Stimulated activated CD8-positive, alpha-beta memory T cell treated with anti-CD3 and anti-CD28 coated beads, Interleukin-4, amount 100 ng/mL, for 24 hours (primary cell): ENCODE data around the gene TTC16.
A peak's percentile ranks its signal among the peaks of the same experiment; 100 is the strongest.
"Not testable (repeated sequence)": the region's sequence is repeated elsewhere in the genome, so short reads cannot be mapped to it uniquely, and the experiment has no call there.

ENCODE experiments used
- DNase-seq: peaks from one replicate; pipeline ENCODE4 v3.0.0-alpha.2; 2020; ENCODE audit warnings: low read depth

TTC16 gene

DNA sequence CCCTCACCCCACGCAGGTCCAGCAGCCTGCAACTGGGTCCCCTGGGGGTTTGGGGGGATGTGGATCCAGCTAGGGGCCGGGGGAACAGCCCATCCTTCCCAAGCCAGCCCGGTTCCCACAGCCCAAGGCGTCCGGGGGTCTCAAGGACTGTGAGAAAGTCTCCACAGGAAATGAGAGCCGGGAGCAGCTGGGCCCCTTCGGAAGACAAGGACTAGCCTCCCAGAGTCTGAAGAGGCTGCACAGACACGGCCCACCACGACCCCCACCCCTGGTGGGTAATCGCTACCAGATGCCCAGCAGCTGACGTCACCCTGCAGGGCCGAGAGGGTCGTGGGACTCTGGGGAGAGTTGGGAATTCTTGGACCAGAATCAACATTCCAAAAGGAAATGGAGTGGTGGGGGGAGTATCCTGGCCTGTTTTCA is 52.0 kb downstream of the TTC16 start:
- DNase-seq, result no peak

DNA sequence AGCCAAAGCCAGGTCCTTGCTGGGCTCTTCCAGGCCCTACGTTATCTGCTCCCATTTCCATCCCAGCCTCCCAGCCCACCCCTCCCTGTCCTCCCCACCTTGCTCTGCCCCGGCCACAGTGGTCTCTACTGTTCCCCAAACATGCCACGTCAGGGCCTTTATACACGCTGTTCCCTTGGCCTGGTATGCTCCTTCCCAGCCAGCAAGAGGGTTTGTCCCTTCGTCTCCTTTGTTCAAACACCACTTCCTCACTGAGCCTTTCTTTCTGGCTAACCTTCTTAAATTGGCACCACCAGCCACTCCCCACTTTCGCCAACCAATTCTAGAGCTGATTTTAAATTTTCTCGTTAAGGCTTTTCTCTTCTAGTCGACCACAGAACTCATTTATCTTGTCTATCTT is 52.8 kb downstream of the TTC16 start:
- no peak for DNase-seq

DNA sequence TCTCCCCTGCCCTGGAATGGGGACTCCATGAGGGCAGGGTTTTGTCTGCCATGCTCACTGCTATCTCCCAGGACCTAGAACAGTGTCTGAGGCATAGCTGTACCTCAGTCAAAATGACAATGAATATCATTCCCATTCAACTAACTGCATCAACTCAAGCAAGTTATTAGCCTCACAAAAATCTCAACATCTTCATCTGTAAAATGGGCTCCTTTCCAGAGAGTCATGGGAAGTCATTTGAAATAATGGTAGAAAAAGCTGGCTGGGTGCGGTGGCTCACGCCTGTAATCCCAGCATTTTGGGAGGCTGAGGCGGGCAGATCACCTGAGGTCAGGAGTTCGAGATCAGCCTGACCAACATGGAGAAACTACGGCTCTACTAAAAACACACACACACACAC is 53.2 kb downstream of the TTC16 start:
- no peak for DNase-seq

DNA sequence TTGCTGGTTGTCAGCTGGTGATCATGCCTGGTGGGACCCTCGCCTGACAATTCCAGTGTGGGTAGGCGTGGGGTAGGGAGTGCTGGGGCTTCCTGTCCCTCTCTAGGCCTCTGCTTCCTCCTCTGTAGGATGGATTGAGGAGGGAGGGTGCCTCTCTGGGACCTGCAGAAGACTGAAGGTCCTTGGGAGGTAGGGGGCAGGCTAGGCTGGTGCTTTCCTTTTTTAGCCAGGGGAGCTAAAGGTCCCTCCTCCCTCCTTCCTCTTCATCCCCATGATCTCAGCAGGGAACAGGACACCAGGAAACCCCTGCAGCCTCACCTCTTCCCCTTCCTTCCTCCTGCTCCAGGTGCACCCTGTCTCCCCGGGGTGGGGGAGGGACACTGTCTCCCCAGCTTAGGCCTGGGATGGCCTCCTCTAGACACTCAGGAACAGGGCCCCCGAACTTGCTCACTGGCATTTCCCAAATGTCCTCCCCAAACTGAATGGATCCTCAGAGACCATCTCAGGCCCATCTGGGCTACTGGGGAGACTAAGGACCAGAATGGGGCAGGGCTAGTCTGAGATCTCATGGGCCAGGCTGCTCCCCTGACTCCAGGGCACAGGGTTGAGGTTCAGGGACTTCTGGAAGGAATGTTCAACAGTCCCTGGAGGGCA is 54.2 kb downstream of the TTC16 start:
- DNase-seq, result no peak

DNA sequence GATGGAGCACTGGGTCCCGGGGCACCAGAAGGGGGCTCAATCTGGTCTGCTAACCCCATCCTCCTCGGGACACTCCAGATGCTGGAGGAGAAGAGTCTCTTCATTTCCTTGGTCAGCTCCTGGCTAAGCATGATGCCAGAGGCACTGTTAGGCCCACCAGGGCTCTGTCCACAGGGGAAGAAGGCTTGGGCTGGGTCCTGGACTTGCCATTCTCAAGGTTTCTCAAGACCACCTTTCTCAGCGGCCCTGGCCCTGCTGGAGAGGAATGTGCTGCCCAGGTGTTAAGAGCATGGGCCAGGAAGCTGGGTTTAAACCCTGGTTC is 54.7 kb downstream of the TTC16 start:
- DNase-seq, result no peak

DNA sequence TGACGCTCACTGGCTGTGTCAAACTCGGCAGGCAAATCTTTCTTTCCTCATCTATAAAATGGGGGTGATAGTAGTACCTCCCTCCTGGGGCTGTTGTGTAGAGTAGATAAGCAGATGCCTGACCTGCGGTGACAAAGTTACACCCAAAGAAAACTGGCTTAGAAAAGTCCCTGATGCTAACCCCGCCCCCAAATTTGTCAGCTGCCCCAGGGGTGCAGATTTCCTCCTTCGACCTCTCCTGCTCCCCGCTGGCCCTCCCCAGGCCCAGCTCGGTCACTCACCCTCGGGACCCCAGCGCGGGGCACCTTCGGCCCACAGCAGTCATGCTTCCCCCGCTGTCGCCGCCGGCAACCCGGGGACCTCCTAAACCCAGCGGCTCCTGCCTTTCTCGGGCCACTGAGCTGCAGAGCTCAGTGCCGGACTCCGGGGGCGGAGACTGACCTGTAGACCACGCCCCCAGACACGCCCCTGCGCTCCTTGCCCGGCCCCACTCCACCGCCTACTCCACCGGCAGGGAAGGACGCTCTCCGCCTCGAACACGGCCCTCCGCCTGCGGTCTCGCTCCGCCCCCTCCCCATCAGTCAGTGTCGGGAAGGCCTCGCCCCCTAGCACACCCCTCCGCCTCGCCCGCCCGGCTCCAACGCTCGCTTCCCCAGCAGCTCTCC is 55.2 kb downstream of the TTC16 start:
- DNase-seq, result peak; percentile 95

DNA sequence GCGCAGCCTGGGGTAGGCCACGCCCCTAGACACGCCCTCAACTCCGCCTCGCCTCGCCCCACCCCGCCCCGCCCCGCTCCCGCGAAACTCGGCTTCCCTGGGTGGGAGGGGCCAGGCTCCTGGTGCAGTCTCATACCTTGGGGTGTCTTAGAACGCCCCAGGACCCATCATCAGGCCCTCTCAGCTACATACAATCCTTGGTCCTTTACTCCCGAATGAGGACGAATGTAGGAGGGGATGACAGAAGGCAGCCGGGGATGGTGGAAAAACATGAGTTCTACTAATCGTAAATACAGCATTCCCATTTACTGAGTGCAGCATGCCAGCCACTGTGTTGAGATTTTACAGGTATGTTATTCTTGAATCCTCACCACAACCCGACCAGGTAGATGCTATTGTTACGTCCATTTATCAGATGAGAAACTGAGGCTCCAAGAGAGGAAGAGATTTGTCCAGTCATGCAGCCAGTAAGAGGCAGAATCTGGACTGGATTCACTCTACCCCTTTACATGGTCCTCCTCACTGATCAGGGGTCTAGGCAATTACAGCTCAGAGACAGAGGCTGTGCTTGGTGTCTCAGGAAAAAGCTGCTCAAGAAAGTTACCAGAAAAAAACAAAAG is 55.8 kb downstream of the TTC16 start:
- DNase-seq, result no peak

DNA sequence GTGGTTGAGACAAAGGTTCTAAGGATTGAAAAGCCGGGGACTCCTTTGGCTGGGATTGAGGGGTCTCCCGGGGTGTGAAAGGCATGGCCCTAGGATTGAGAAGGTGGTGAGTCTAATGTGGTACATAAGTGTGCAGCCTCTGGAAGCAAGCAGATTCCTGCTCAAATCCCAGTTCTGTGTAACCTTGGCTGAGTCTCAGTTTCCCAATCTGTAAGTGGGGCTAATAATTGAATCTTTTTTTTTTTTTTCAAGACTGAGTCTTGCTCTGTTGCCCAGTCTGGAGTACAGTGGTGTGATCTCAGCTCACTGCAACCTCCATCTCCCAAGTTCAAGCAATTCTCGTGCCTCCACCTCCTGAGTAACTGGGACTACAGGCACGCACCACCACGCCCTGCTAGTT is 56.7 kb downstream of the TTC16 start:
- no peak for DNase-seq

DNA sequence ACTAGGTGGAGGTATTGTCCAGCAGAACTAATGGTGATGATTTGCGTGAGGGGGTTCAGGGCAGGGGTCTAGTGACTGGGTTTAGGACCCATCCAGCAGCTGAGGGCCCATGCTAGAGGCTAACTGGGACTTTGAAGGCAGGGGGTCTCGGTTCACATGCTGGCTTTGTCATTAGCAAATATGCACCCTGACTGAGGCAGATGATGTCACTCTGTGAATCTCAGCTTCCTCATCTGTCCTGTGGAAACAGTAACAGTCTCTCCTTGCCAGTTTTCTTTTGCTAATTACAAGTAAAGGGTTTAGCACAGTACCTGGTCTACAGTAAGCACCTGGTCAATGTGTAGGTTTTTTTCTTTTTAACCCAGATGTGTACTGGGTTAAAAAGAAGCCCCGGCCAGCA is 57.4 kb downstream of the TTC16 start:
- DNase-seq, result no peak

DNA sequence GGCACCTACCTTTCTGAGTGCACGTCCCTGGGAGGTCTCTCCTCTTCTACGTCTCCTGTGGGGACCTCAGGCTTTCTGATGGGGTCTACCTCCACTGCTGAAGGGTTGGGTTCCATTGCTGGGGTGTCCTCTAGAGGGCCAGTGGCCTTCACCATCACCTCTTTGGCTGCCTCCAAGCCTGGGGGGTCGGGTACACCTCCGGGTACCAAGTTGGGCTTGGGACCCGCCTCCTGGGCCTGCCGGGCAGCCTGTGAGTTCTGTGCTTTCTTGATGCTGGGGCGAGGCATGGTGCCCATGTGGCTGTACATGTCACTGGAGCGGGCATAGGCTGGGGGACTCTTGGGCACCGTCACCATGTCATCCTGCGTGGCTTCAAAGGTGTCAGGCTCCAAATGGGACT is 58.1 kb downstream of the TTC16 start:
- no peak for DNase-seq

DNA sequence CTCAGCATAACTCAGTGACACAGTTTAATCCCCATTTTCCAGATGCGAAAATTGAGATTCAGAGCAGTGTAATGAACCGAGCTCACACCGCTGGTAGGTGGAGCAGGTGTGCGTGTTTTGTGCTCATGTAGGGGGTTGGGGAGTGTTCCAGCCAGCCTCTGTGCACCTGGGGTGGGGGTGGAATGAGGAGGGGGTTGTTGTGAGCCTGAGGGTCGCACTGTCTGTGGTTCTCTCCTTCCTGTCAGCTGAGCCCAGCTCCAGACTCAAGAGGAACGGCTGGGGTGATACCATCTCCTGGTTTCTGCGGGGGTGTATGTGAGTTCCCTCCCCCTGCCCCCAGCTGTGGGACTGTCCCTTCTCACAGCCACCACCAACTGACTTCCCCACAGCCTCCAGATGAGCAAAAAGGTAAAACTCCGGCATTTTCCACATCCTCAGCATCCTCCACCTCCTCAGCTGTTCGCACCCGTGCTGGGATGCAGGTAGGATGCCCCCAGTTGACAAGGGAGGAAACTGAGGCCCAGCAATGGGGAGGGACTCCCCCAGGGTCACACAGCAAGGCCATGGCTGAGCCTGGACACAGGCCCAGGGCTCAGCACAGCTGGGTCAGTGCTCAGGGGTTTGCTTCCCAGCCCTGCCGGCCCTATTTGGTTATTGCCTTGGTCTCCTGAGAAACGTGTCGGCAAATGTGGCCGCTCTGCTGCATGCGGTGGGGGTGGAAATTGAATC is 60.5 kb downstream of the TTC16 start:
- peak; percentile 66 for DNase-seq

DNA sequence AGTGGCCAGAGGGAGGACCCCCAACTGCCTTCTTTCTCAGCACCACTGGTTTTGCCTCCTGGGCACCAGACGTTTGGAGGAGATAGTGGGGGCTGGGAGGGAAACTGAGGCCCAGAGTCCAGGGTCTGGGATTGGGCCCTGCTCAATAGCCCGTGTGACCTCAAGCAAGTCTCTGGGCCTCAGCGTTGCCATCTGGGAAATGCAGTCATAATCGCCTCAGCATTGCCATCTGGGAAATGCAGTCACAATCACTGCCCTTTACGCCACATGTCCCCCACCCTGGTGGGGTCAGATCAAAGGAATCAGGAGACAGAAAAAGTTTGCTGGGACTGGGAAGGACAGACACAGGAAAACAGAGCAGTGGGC is 61.0 kb downstream of the TTC16 start:
- DNase-seq, result no peak

DNA sequence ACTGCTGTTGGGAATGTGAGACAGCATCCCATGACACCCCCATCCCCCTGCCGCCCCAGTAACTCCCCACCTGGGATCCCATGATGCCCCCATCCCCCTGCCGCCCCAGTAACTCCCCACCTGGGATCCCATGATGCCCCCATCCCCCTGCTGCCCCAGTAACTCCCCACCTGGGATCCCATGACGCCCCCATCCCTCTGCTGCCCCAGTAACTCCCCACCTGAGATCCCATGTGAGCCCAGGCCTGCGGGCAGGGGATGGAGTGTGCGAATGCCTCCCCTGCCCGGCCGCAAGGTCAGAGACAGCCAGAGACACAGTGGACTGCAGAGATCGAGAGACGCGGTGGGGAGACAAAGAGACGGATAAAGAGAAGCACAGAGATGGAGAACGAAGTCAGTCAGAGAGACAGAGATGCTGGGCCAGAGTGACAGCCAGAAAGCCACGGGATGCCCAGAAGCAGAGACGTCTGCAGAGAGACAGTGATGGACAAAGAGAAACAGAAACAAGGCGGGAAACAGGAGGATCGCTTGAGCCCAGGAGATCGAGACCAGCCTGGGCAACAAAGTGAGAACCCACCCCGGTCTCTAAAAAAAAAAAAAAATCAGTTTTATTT is 61.6 kb downstream of the TTC16 start:
- DNase-seq, result no peak

DNA sequence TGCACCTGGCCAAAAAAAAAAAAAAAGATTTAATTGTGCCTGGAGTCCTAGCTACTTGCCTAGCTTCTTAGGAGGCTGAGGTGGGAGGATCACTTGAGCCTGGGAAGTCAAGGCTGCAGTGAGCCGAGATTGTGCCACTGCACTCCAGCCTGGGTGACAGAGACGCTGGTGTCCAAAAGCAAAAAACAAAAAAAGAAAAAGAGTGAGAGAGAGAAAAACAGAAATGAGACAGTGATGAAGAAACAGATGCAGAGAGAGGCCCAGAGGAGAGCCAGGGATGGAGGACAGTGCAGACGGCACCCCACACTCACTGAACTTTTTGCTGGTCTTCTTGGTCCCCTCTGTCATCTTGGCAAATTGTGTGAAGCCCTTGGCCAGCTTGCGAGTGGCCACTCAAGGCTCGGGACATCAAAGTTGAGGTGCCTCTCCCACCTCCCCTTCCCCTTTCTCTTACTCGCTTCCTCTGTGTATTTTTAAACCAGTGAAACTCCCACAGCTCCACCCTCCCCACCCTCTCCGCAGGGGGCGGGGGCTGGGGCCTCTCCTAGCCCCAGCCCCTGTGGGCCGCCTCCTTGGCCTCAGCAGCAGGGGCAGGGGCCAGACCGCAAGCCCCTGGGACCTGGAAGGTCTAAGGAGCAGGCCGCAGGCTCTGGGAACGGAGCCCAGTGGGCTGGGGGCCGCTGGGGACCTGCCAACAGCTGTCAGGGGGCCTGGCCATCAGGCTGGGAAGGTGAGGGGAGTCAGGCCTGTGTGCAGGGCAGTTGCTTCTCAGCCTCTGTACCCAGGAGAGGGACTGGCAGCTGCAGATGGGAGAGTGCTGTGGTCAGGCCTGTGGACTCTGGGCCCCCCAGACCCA is 62.6 kb downstream of the TTC16 start, which contains the start of gene SH2D3C:
SH2D3C (minus strand) TSS at position 387 of the 856 bp plus-strand sequence; CDS start at position 348, 39 bp downstream.
- DNase-seq, result no peak

DNA sequence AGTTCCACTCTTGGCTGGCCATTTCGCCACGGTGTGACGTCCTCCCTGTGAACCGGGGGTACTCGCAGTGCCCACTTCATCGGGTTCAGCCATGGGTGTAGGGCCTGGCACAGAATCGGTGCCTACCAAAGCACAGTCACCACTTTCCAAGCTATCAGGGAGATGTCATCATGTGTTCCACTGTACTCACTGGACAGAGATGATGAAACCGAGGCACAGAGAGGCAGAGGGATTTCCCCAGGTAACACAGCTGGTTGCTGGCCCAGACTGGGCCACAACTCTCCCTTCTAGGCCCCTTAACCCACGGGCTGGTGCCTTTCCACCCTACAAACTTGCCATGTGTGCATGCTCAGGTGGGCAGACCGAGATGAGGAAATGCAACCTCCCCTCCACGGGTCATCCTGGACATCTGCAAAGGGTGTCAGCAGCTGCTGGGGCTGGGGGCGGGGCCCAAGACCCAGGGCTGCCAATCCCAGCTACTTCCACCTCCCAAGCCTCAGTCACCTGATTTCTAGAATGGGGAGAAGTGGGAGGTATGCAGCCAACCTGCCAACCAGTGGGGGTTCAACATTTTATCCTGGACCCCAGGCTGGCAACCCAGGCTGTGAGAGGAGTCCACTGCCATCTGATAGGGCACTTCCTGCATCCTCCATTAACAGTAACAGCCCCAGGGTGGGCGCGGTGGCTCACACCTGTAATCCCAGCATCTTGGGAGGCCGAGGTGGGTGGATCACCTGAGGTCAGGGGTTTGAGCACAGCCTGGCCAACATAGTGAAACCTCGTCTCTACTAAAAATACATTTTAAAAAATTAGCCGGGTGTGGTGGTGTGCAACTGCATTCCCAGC is 63.5 kb downstream of the TTC16 start:
- peak; percentile 34 for DNase-seq

DNA sequence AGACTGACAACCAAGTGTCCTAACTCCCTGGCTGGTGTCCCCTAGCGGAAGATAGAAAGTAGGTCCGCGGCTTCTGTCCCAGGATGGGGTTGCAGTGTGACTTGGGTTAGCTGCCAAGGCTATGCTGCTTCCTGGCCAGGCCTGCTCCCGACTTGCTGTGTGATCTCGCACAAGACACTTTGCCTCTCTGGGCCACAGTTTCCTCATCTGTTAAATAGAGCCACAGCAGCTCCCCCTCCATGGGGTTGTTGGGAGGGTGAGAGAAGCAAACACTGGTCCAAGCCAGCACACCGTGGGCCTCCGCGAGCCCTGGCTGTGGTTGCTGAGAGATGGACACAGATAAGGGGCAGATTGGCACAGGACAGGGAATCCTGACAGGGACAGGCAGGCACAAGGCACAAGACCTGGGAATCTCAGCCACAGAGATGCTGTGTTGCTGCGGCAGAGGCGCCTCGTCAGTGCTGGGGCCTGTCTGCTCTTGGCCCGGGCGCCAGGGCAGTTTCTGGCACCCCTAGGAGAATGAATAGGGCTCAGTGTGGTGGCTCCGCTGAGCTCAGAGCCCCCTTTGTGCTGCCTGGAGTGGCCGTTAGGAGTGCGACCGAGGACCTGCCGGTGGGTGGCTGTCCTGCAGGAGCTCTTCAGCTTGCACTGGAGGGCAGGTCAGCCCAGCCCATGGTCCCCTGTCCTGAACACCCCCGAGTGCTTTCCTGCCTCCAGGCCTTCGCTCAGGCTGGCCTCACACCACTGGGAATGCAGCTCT is 64.4 kb downstream of the TTC16 start:
- no peak for DNase-seq

DNA sequence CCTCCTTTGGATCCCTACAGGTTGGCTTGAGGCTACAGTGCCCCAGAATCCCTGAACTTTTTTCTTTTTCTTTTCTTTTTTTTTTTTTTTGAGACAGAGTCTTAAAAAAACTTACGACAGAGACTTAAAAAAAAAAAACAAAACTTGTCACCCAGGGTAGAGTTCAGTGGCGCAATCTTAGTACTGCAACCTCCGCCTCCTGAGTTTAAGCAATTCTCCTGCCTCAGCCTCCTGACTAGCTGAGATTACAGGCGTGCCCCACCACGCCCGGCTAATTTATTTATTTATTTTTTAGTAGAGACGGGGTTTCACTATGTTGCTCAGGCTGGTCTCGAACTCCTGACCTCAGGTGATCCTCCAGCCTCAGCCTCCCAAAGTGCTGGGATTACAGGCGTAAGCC is 65.0 kb downstream of the TTC16 start:
- DNase-seq, result not testable (repeated sequence)
